Measurements from ENCODE around the gene UBA5. TPM values are rescaled to one million over a fixed set of nuclear protein-coding genes. Genes with fewer than 3 reads are reported as not detected.

UBA5 gene
- total RNA-seq, 4 donors from 2014 or later, result 24.5 to 48.2 (median 35.6) TPM

- Histone ChIP-seq H3K36me3 (peaks cover 6 to 97% of the 10 kb centered on the region in 2 donors), H3K9me3 (no peaks in the 10 kb centered on the region)
- no peak for ATAC-seq
Measured at GRCh38 chr3:132682201-132682600, 22.1 kb downstream of the UBA5 start.

GRCh38 chr3:132690040-132690439 lies 29.9 kb downstream of the UBA5 start:
- Histone ChIP-seq H3K27ac (no peak overlapping the region), H3K4me3 (no peak overlapping the region), H3K36me3 (peaks cover 9 to 99% of the 10 kb centered on the region in 2 donors), H3K4me1 (peaks cover 0 to 3% (median 0%) of the 10 kb centered on the region in 3 donors), H3K9me3 (no peaks in the 10 kb centered on the region), H3K27me3 (no peaks in the 10 kb centered on the region)
- no peak for ATAC-seq
- TF ChIP-seq POLR2A (IDR thresholded peaks at IDR 0.05), result no peak
- 47 to 88% methylated on average over 4 of the region's 4 CpGs for WGBS, 2 donors (ENCODE audit: low coverage in 1 of 2)

More at GRCh38 chr3:132682201-132682600, 22.1 kb downstream of the UBA5 start:
- Histone ChIP-seq H3K4me1 (no peaks in the 10 kb centered on the region), H3K27me3 (no peaks in the 10 kb centered on the region), H3K27ac (no peak overlapping the region), H3K4me3 (no peak overlapping the region)
- no peak for TF ChIP-seq POLR2A (IDR thresholded peaks at IDR 0.05)
- TF ChIP-seq POLR2AphosphoS5 (IDR thresholded peaks at IDR 0.05), result no peak
- no peak for TF ChIP-seq CTCF (IDR thresholded peaks at IDR 0.05)
- TF ChIP-seq EP300 (IDR thresholded peaks at IDR 0.05), result no peak

GRCh38 chr3:132694991-132695390 lies 34.9 kb downstream of the UBA5 start:
- Histone ChIP-seq H3K36me3 (peaks cover 0 to 99% of the 10 kb centered on the region in 2 donors), H3K27me3 (no peaks in the 10 kb centered on the region), H3K4me3 (no peak overlapping the region), H3K27ac (no peak overlapping the region), H3K4me1 (peaks cover 0 to 3% (median 0%) of the 10 kb centered on the region in 3 donors), H3K9me3 (no peaks in the 10 kb centered on the region)
- no peak for TF ChIP-seq POLR2AphosphoS5 (IDR thresholded peaks at IDR 0.05)
- TF ChIP-seq EP300 (IDR thresholded peaks at IDR 0.05), result no peak
- TF ChIP-seq POLR2A (IDR thresholded peaks at IDR 0.05), result no peak
- no peak for ATAC-seq
- 81 to 82% methylated on average over 4 of the region's 4 CpGs for WGBS, 2 donors (ENCODE audit: low coverage in 1 of 2)

GRCh38 chr3:132695422-132695821 lies 35.3 kb downstream of the UBA5 start:
- no peak for TF ChIP-seq POLR2A (IDR thresholded peaks at IDR 0.05)
- no peak for TF ChIP-seq EP300 (IDR thresholded peaks at IDR 0.05)
- TF ChIP-seq CTCF (IDR thresholded peaks at IDR 0.05), result no peak
- TF ChIP-seq POLR2AphosphoS5 (IDR thresholded peaks at IDR 0.05), result no peak
- no peaks in the 10 kb centered on the region for H3K9me3 ChIP-seq
- WGBS, 2 donors (ENCODE audit: low coverage in 1 of 2), result 88 to 100% methylated on average over 1 of the region's 1 CpG
- no peak overlapping the region for H3K27ac ChIP-seq
- ATAC-seq, result no peak
- peaks cover 0 to 99% of the 10 kb centered on the region in 2 donors for H3K36me3 ChIP-seq
- no peaks in the 10 kb centered on the region for H3K27me3 ChIP-seq
- no peak overlapping the region for H3K4me3 ChIP-seq
- H3K4me1 ChIP-seq, result peaks cover 0 to 3% (median 0%) of the 10 kb centered on the region in 3 donors

- 70 to 78% methylated on average over 1 to 2 of the region's 2 CpGs for WGBS, 2 donors (ENCODE audit: low coverage in 1 of 2)
- Histone ChIP-seq H3K9me3 (no peaks in the 10 kb centered on the region), H3K27ac (no peak overlapping the region), H3K4me3 (no peak overlapping the region), H3K36me3 (peaks cover 12 to 92% of the 10 kb centered on the region in 2 donors), H3K27me3 (no peaks in the 10 kb centered on the region), H3K4me1 (no peaks in the 10 kb centered on the region)
- TF ChIP-seq POLR2A (IDR thresholded peaks at IDR 0.05), result no peak
- no peak for TF ChIP-seq CTCF (IDR thresholded peaks at IDR 0.05)
- TF ChIP-seq POLR2AphosphoS5 (IDR thresholded peaks at IDR 0.05), result no peak
- TF ChIP-seq EP300 (IDR thresholded peaks at IDR 0.05), result no peak
- ATAC-seq, result no peak
Measured at GRCh38 chr3:132703733-132704132, 43.6 kb downstream of the UBA5 start.

GRCh38 chr3:132709761-132710160 lies 49.6 kb downstream of the UBA5 start:
- Histone ChIP-seq H3K9me3 (no peaks in the 10 kb centered on the region), H3K27ac (no peak overlapping the region), H3K27me3 (no peaks in the 10 kb centered on the region), H3K4me3 (no peak overlapping the region), H3K4me1 (no peaks in the 10 kb centered on the region), H3K36me3 (peaks cover 8 to 88% of the 10 kb centered on the region in 2 donors)
- TF ChIP-seq POLR2AphosphoS5 (IDR thresholded peaks at IDR 0.05) (no peak), EP300 (IDR thresholded peaks at IDR 0.05) (no peak), CTCF (IDR thresholded peaks at IDR 0.05) (no peak), POLR2A (IDR thresholded peaks at IDR 0.05) (no peak)
- ATAC-seq, result no peak
- WGBS, 2 donors (ENCODE audit: low coverage in 1 of 2), result 83% methylated on average over 5 of the region's 5 CpGs
